Gastroesophageal sphincter (tissue), 4 donors: ENCODE results near the gene UBR2. TPM values are rescaled to one million over a fixed set of nuclear protein-coding genes. Genes with fewer than 3 reads are reported as not detected.

Source experiments
- ATAC-seq: fragments of 150-250 bp; one replicate; pipeline ENCODE4 v1.9.1; 2016; ENCODE audit warnings: mild to moderate bottlenecking, moderate library complexity
- H3K27ac ChIP-seq, 4 donors: fragments of 200-600 bp; sonication (generic) in 3 of 4; 1 replicate in 3 of 4; 2 replicates in 1 of 4; pipeline ENCODE4 v1.5.1; 2016 to 2019
- H3K27me3 ChIP-seq: fragments of 200-600 bp; sonication (generic); one replicate; pipeline ENCODE4 v1.5.1; 2019
- H3K36me3 ChIP-seq, 2 donors: fragments of 200-600 bp; sonication (generic); one replicate each; pipeline ENCODE4 v1.5.1; 2019; ENCODE audit warnings: control low read depth in 1 of 2
- H3K4me1 ChIP-seq, 3 donors: fragments of 200-600 bp; sonication (generic); 1 replicate in 2 of 3; 2 replicates in 1 of 3; pipeline ENCODE4 v1.5.1; 2016 to 2019; ENCODE audit warnings: control low read depth in 2 of 3
- H3K4me3 ChIP-seq, 2 donors: fragments of 200-600 bp; sonication (generic); one replicate each; pipeline ENCODE4 v1.5.1; 2019; ENCODE audit warnings: mild to moderate bottlenecking in 1 of 2, moderate library complexity in 1 of 2
- H3K9me3 ChIP-seq, 3 donors: fragments of 200-600 bp; sonication (generic); one replicate each; pipeline ENCODE4 v1.5.1; 2017 to 2019; ENCODE audit warnings: control low read depth in 2 of 3
- CTCF ChIP-seq, 4 experiments: fragments of 200-600 bp in 2 of 4; fragments of 450-650 bp in 2 of 4; sonication (generic) in 1 of 4; IDR thresholded peaks; one replicate each; pipeline ENCODE4 v1.5.1; 2017 to 2019; ENCODE audit warnings: antibody characterized with exemption in 4 of 4, mild to moderate bottlenecking in 2 of 4, moderate library complexity in 2 of 4
- EP300 ChIP-seq: sonication (generic); formaldehyde crosslinking; IDR thresholded peaks from one replicate; pipeline ENCODE4 v1.6.1; 2017; ENCODE audit warnings: antibody characterized with exemption, mild to moderate bottlenecking
- POLR2A ChIP-seq, 2 donors: fragments of 450-650 bp; IDR thresholded peaks; one replicate each; pipeline ENCODE4 v1.6.1; 2017; ENCODE audit warnings: antibody characterized with exemption in 2 of 2, mild to moderate bottlenecking in 2 of 2, moderate library complexity in 1 of 2
- POLR2AphosphoS5 ChIP-seq: sonication (generic); formaldehyde crosslinking; IDR thresholded peaks from one replicate; pipeline ENCODE4 v1.6.1; 2017; ENCODE audit warnings: antibody characterized with exemption
- WGBS, 2 donors: methylation state at CpG; one replicate each; pipeline ENCODE4 v1.1.5; 2018; ENCODE audit warnings: low coverage in 1 of 2; 5-methylcytosine and 5-hydroxymethylcytosine counted together
- total RNA-seq, 4 donors: library from RNA; depleted of rRNA; stranded (reverse); fragments of >200 nt; gene quantifications; one replicate each; pipeline ENCODE4 v1.1.0, GENCODE V29; 2016

UBR2 gene
- total RNA-seq: 10 to 100 TPM; 27.8 to 44.8 (median 32.8) TPM

- peak; percentile 98 for ATAC-seq
- H3K27ac ChIP-seq: peak within 1 kb of the TSS; percentile 84 to 96 (median 94)
- peak within 1 kb of the TSS; percentile 79 to 82 for H3K4me3 ChIP-seq
- WGBS, 2 donors: 0 to 1% methylated on average over 9 to 23 of the region's 50 CpGs
- no peaks in the 10 kb centered on the region for H3K36me3 ChIP-seq
- H3K27me3 ChIP-seq: no peaks in the 10 kb centered on the region
- TF ChIP-seq POLR2A (IDR thresholded peaks at IDR 0.05) (peak; percentile 76), CTCF (IDR thresholded peaks at IDR 0.05) (peak in 3 of 4 experiments; percentile 10 to 59 (median 25)), POLR2AphosphoS5 (peak; percentile 84), EP300 (no peak)
- H3K4me1 ChIP-seq: peaks cover 0 to 35% (median 10%) of the 10 kb centered on the region in 3 donors
- no peaks in the 10 kb centered on the region for H3K9me3 ChIP-seq
Measured at GRCh38 chr6:42563697-42564505, at the start of gene UBR2. TSS of gene UBR2 (plus strand) at chr6:42564029. CDS start at chr6:42564320, 291 bp downstream.

- Histone ChIP-seq H3K4me3 (no peak overlapping the region), H3K9me3 (peaks cover 0 to 4% (median 0%) of the 10 kb centered on the region in 3 donors), H3K27ac (no peak overlapping the region), H3K4me1 (no peaks in the 10 kb centered on the region), H3K36me3 (no peaks in the 10 kb centered on the region), H3K27me3 (no peaks in the 10 kb centered on the region)
- WGBS, 2 donors: 81 to 100% methylated on average over 1 of the region's 1 CpG
- TF ChIP-seq POLR2AphosphoS5 (no peak), CTCF (IDR thresholded peaks at IDR 0.05) (no peak), EP300 (no peak), POLR2A (IDR thresholded peaks at IDR 0.05) (no peak)
- ATAC-seq: no peak
Measured at GRCh38 chr6:42514745-42515144, 49.1 kb upstream of the UBR2 start.

- ATAC-seq: no peak
- no peak for TF ChIP-seq CTCF (IDR thresholded peaks at IDR 0.05)
- no peak for TF ChIP-seq EP300
- TF ChIP-seq POLR2AphosphoS5: no peak
- no peak for TF ChIP-seq POLR2A (IDR thresholded peaks at IDR 0.05)
- Histone ChIP-seq H3K9me3 (peaks cover 0 to 12% (median 0%) of the 10 kb centered on the region in 3 donors), H3K36me3 (no peaks in the 10 kb centered on the region), H3K27me3 (no peaks in the 10 kb centered on the region), H3K27ac (no peak overlapping the region), H3K4me1 (no peaks in the 10 kb centered on the region), H3K4me3 (no peak overlapping the region)
- 83% methylated on average over 1 of the region's 2 CpGs; no CpG with 5 or more reads in 1 of the 2 donors for WGBS, 2 donors
Measured at GRCh38 chr6:42519779-42520178, 44.0 kb upstream of the UBR2 start.

GRCh38 chr6:42520786-42521607 is 42.8 kb upstream of the UBR2 start:
- Histone ChIP-seq H3K27ac (no peak overlapping the region), H3K27me3 (no peaks in the 10 kb centered on the region), H3K9me3 (peaks cover 0 to 12% (median 0%) of the 10 kb centered on the region in 3 donors), H3K4me3 (no peak overlapping the region), H3K36me3 (no peaks in the 10 kb centered on the region), H3K4me1 (no peaks in the 10 kb centered on the region)
- ATAC-seq: no peak
- 67 to 83% methylated on average over 5 to 6 of the region's 6 CpGs for WGBS, 2 donors
- TF ChIP-seq POLR2AphosphoS5 (no peak), EP300 (no peak), CTCF (IDR thresholded peaks at IDR 0.05) (no peak), POLR2A (IDR thresholded peaks at IDR 0.05) (no peak)
